Gastrocnemius medialis (tissue), 4 donors: ENCODE measurements around the gene RAI1. TPM values are rescaled to one million over a fixed set of nuclear protein-coding genes. Genes with fewer than 3 reads are reported as not detected.

Experiments
- ATAC-seq, 2 donors: fragments of 150-250 bp; one replicate each; pipeline ENCODE4 v1.9.1; 2016
- DNase-seq, 2 donors: peaks; one replicate each; pipeline ENCODE4 v3.0.0-alpha.2; 2019
- H3K27ac ChIP-seq, 4 donors: fragments of 200-600 bp; sonication (generic); 1 replicate in 1 of 4; 2 replicates in 3 of 4; pipeline ENCODE4 v1.5.1; 2016 to 2018; ENCODE audit warnings: mild to moderate bottlenecking in 2 of 4, moderate library complexity in 1 of 4
- H3K27me3 ChIP-seq, 3 donors: fragments of 200-600 bp; sonication (generic) in 2 of 3; 1 replicate in 1 of 3; 2 replicates in 2 of 3; pipeline versions ENCODE4 v1.5.1 to v1.6.0; 2016 to 2019; ENCODE audit warnings: mild to moderate bottlenecking in 1 of 3, moderate library complexity in 1 of 3
- H3K36me3 ChIP-seq, 2 donors: fragments of 200-600 bp; sonication (generic) in 1 of 2; one replicate each; pipeline ENCODE4 v1.5.1; 2017 to 2018
- H3K4me1 ChIP-seq, 2 donors: fragments of 200-600 bp; sonication (generic) in 1 of 2; one replicate each; pipeline ENCODE4 v1.5.1; 2016 to 2017; ENCODE audit warnings: mild to moderate bottlenecking in 2 of 2
- H3K4me3 ChIP-seq, 4 donors: fragments of 200-600 bp; sonication (generic) in 3 of 4; 1 replicate in 1 of 4; 2 replicates in 3 of 4; pipeline ENCODE4 v1.5.1; 2016 to 2019; ENCODE audit warnings: mild to moderate bottlenecking in 2 of 4
- H3K9me3 ChIP-seq, 3 donors: fragments of 200-600 bp; sonication (generic) in 2 of 3; 1 replicate in 1 of 3; 2 replicates in 2 of 3; pipeline ENCODE4 v1.5.1; 2016 to 2019
- CTCF ChIP-seq, 5 experiments: fragments of 450-650 bp in 3 of 5; fragments of 200-600 bp in 2 of 5; sonication (generic) in 2 of 5; IDR thresholded peaks in 4 of 5; conservative IDR thresholded peaks in 1 of 5; 1 replicate in 4 of 5; 2 replicates in 1 of 5; pipeline ENCODE4 v1.5.1; 2016 to 2019; ENCODE audit warnings: antibody characterized with exemption in 5 of 5, mild to moderate bottlenecking in 3 of 5, moderate library complexity in 3 of 5
- POLR2A ChIP-seq, 2 donors: fragments of 450-650 bp; IDR thresholded peaks; one replicate each; pipeline ENCODE4 v1.6.1; 2017; ENCODE audit warnings: antibody characterized with exemption in 2 of 2, mild to moderate bottlenecking in 2 of 2, moderate library complexity in 2 of 2
- in situ Hi-C, 4 donors: fragments of 200-750 bp; cut with MboI; loops; one replicate each; pipeline versions ENCODE4 v1.15.0 to v1.8.0; 2017; ENCODE audit warnings: low sequenced_read_pairs in 4 of 4
- intact Hi-C: fragments of 100-400 bp; cut with DNase I; formaldehyde crosslinking; loops from one replicate; pipeline ENCODE4 v1.15.1; 2023; ENCODE audit warnings: low total_unique reads
- total RNA-seq, 4 donors: library from RNA; depleted of rRNA; stranded (reverse); fragments of >200 nt; gene quantifications; one replicate each; pipeline versions ENCODE4 v1.1.0 to v1.2.3, GENCODE V29; 2016

Gene RAI1
- total RNA-seq, 4 donors from 2014 or later: 2.1 to 6.7 (median 4.3) TPM

DNA sequence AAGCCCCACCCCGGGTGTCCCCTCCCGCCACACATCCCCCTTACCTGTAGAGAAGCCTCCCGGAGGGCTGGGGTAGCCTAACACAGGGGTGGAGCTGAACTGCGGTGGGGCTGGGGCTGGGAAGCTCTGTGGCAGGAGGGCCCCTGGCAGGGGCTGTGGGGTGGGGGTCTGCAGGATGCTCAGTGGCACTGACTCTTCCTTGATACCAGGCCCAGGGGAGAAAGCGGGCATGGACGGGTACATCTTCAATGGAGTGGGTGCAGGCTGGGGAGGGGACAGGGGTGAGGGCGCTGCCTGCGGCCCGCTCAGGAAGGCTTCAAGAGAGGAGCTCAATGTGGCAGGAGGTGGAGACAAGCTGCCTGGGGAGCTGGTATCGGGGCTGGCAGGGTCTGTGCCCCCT lies 138.8 kb downstream of the RAI1 start:
- DNase-seq: no peak
- Histone ChIP-seq H3K27ac (peak overlapping the region; percentile 88 to 96 (median 94)), H3K36me3 (peaks cover 0 to 22% of the 10 kb centered on the region in 2 donors), H3K27me3 (no peaks in the 10 kb centered on the region), H3K9me3 (no peaks in the 10 kb centered on the region), H3K4me1 (peaks cover 74 to 83% of the 10 kb centered on the region in 2 donors), H3K4me3 (no peak overlapping the region)
- ATAC-seq: no peak
- TF ChIP-seq POLR2A (IDR thresholded peaks at IDR 0.05): no peak
- no peak for TF ChIP-seq CTCF (IDR thresholded peaks at IDR 0.05 in 4 of 5, conservative IDR thresholded peaks at IDR 0.05 in 1 of 5)
- in situ Hi-C loops: no loop called here
- intact Hi-C loops: no loop called here

- no peaks in the 10 kb centered on the region for H3K9me3 ChIP-seq
- in situ Hi-C loops: no loop called here
- H3K36me3 ChIP-seq: peaks cover 0 to 22% of the 10 kb centered on the region in 2 donors
- ATAC-seq (no peak), DNase-seq (no peak)
- peaks cover 74 to 83% of the 10 kb centered on the region in 2 donors for H3K4me1 ChIP-seq
- H3K27ac ChIP-seq: peak overlapping the region; percentile 88 to 96 (median 94)
- TF ChIP-seq POLR2A (IDR thresholded peaks at IDR 0.05): no peak
- no peak for TF ChIP-seq CTCF (IDR thresholded peaks at IDR 0.05 in 4 of 5, conservative IDR thresholded peaks at IDR 0.05 in 1 of 5)
- intact Hi-C loops: no loop called here
- H3K4me3 ChIP-seq: no peak overlapping the region
- H3K27me3 ChIP-seq: no peaks in the 10 kb centered on the region
Measured at GRCh38 chr17:17820463-17821158, 139.4 kb downstream of the RAI1 start.

DNA sequence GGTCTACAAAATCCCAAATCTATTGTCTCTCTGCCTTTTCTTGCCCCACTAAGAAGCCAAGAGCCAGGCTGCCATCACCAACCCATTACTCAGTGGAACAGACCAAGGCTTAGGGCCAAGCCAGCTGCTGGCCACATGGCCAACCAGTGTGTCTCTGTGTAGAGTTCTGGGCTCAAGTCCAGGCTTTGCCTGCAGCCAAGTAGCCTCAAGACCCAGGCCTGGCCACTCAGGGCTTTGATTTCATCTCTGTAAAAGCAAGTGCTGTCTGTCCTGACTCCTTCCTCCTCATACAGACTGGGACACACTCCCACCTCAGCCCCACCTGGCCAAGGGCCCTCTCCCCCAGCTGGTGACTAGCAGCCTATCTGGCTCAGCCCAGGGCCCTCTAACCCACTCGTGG lies 140.9 kb downstream of the RAI1 start:
- H3K27me3 ChIP-seq: no peaks in the 10 kb centered on the region
- DNase-seq (peak; percentile 87 to 95), ATAC-seq (peak; percentile 55 to 68)
- in situ Hi-C loops (no loop called here), intact Hi-C loops (loop anchor here (2.0 kb wide), 1 partner anchor 39 kb away; no protein-coding TSS in a partner anchor)
- H3K36me3 ChIP-seq: peaks cover 0 to 19% of the 10 kb centered on the region in 2 donors
- H3K4me1 ChIP-seq: peaks cover 80 to 88% of the 10 kb centered on the region in 2 donors
- TF ChIP-seq POLR2A (IDR thresholded peaks at IDR 0.05): peak; percentile 55 to 85
- TF ChIP-seq CTCF (IDR thresholded peaks at IDR 0.05 in 4 of 5, conservative IDR thresholded peaks at IDR 0.05 in 1 of 5): no peak
- no peaks in the 10 kb centered on the region for H3K9me3 ChIP-seq
- H3K27ac ChIP-seq: peak overlapping the region; percentile 88 to 96 (median 94)
- peak overlapping the region; percentile 57 to 83 (median 64) for H3K4me3 ChIP-seq

- intact Hi-C loops (loop anchor here (1.0 to 2.0 kb wide), 2 partner anchors 14 to 40 kb away; partner anchors contain the start of gene SREBF1), in situ Hi-C loops (no loop called here)
- no peaks in the 10 kb centered on the region for H3K9me3 ChIP-seq
- no peaks in the 10 kb centered on the region for H3K27me3 ChIP-seq
- peaks cover 0 to 15% of the 10 kb centered on the region in 2 donors for H3K36me3 ChIP-seq
- ATAC-seq: peak in 1 of 2 donors; percentile 1
- TF ChIP-seq POLR2A (IDR thresholded peaks at IDR 0.05): peak in 1 of 2 donors; percentile 27
- TF ChIP-seq CTCF (IDR thresholded peaks at IDR 0.05 in 4 of 5, conservative IDR thresholded peaks at IDR 0.05 in 1 of 5): no peak
- H3K4me3 ChIP-seq: peak overlapping the region; percentile 57 to 83 (median 64)
- H3K4me1 ChIP-seq: peaks cover 79 to 87% of the 10 kb centered on the region in 2 donors
- peak overlapping the region; percentile 88 to 96 (median 94) for H3K27ac ChIP-seq
- no peak for DNase-seq
Measured at GRCh38 chr17:17822616-17823015, 141.4 kb downstream of the RAI1 start.
